Thyroid gland (tissue), 4 donors: ENCODE measurements around the gene MRPL27. TPM values are rescaled to one million over a fixed set of nuclear protein-coding genes. Genes with fewer than 3 reads are reported as not detected.

Source experiments
- DNase-seq, 2 donors: peaks; one replicate each; pipeline ENCODE4 v3.0.0-alpha.2; 2019
- H3K27ac ChIP-seq, 3 donors: fragments of 200-600 bp; sonication (generic); 1 replicate in 2 of 3; 2 replicates in 1 of 3; pipeline ENCODE4 v1.5.1; 2016 to 2019; ENCODE audit warnings: mild to moderate bottlenecking in 1 of 3, moderate library complexity in 1 of 3
- H3K27me3 ChIP-seq: fragments of 200-600 bp; sonication (generic); one replicate; pipeline ENCODE4 v1.5.1; 2019
- H3K36me3 ChIP-seq, 2 donors: fragments of 200-600 bp; sonication (generic); one replicate each; pipeline ENCODE4 v1.5.1; 2016 to 2019
- H3K4me1 ChIP-seq, 2 donors: fragments of 200-600 bp; sonication (generic); one replicate each; pipeline ENCODE4 v1.5.1; 2017 to 2019
- H3K4me3 ChIP-seq, 3 donors: fragments of 200-600 bp; sonication (generic); replicated peaks in 1 of 3; 1 replicate in 2 of 3; 2 replicates in 1 of 3; pipeline ENCODE4 v1.5.1; 2016; ENCODE audit warnings: mild to moderate bottlenecking in 1 of 3
- H3K9me3 ChIP-seq: fragments of 200-600 bp; sonication (generic); one replicate; pipeline ENCODE4 v1.5.1; 2017
- POLR2A ChIP-seq, 2 donors: fragments of 450-650 bp; IDR thresholded peaks; one replicate each; pipeline ENCODE4 v1.6.1; 2017; ENCODE audit warnings: antibody characterized with exemption in 2 of 2, mild to moderate bottlenecking in 2 of 2, moderate library complexity in 1 of 2
- WGBS, 2 donors: methylation state at CpG; one replicate each; pipeline ENCODE4 v1.1.5; 2017; 5-methylcytosine and 5-hydroxymethylcytosine counted together
- intact Hi-C: fragments of 100-400 bp; cut with DNase I; formaldehyde crosslinking; loops from one replicate; pipeline ENCODE4 v1.15.1; 2023
- total RNA-seq, 4 donors: library from RNA; depleted of rRNA; stranded (reverse); fragments of >200 nt; gene quantifications; one replicate each; pipeline ENCODE4 v1.2.3, GENCODE V29; 2016
- TF ChIP-seq, protein P1 (sequence below), 6 experiments: fragments of 200-600 bp in 3 of 6; fragments of 450-650 bp in 3 of 6; sonication (generic) in 3 of 6; IDR thresholded peaks; one replicate each; pipeline ENCODE4 v1.5.1; 2016 to 2019; ENCODE audit warnings: antibody characterized with exemption in 6 of 6, mild to moderate bottlenecking in 2 of 6, inconsistent platforms in 1 of 6, moderate library complexity in 1 of 6

The MRPL27 gene
- total RNA-seq, 4 donors from 2014 or later = 44.6 to 115 (median 80.8) TPM

DNA sequence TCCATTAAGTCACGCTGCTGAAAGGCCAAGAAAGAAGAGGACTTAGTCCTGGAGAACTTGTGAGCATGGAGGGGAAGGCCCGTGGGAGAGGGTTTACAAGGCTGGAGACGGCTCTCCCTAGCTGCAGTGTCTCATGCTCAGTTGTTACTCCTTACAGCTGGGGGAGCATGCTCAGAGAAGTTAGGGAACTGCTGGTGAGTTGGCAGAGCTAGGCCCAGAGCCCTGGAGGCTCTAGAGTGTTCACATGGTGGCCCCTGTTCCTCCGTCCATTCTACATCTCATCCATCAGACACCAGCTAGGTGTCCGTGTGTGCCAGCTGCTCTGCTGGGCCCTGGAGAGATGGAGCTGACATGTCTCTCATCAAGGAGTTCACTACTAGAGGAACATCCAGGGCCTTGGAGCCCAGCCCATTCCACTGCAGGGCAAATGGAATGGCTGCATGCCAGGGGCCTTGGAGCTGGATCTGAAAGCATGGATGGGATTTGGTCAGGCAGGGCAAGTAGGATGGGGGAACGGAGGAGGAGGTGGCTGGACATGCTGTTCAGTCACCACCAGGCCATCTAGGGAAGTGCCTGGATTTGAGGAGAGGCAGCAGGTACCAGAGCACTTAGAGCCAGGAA is 20.8 kb downstream of the MRPL27 start:
- peaks cover 15 to 25% of the 10 kb centered on the region in 2 donors for H3K36me3 ChIP-seq
- intact Hi-C loops = no loop called here
- no peaks in the 10 kb centered on the region for H3K9me3 ChIP-seq
- no peak for DNase-seq
- TF ChIP-seq POLR2A (IDR thresholded peaks at IDR 0.05) = no peak
- TF ChIP-seq, protein P1, sequence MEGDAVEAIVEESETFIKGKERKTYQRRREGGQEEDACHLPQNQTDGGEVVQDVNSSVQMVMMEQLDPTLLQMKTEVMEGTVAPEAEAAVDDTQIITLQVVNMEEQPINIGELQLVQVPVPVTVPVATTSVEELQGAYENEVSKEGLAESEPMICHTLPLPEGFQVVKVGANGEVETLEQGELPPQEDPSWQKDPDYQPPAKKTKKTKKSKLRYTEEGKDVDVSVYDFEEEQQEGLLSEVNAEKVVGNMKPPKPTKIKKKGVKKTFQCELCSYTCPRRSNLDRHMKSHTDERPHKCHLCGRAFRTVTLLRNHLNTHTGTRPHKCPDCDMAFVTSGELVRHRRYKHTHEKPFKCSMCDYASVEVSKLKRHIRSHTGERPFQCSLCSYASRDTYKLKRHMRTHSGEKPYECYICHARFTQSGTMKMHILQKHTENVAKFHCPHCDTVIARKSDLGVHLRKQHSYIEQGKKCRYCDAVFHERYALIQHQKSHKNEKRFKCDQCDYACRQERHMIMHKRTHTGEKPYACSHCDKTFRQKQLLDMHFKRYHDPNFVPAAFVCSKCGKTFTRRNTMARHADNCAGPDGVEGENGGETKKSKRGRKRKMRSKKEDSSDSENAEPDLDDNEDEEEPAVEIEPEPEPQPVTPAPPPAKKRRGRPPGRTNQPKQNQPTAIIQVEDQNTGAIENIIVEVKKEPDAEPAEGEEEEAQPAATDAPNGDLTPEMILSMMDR (IDR thresholded peaks at IDR 0.05) = no peak
- 84 to 92% methylated on average over 6 of the region's 6 CpGs for WGBS, 2 donors
- no peak overlapping the region for H3K27ac ChIP-seq
- no peaks in the 10 kb centered on the region for H3K27me3 ChIP-seq
- H3K4me1 ChIP-seq = peaks cover 2 to 6% of the 10 kb centered on the region in 2 donors
- no peak overlapping the region for H3K4me3 ChIP-seq

DNA sequence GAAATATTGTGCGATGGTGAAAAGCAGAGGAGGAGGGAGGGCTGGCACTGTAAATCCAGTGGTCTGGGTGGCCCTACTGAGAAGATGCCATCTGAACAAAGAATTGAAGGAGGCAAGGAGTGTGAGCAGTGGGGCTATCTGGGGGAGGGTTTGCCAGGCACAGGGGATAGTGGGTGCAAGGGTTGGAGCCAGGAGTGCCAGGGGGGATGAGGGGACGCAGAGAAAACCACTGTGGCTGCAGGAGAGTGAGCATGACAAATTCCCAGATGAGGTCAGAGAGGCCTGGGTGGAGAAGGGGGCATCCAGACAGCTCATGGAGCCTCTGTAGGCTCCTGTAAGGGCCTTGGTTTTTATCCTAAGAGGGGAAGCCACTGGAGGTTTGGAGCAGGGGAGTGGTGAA is 22.3 kb downstream of the MRPL27 start:
- Histone ChIP-seq H3K9me3 (no peaks in the 10 kb centered on the region), H3K27me3 (no peaks in the 10 kb centered on the region), H3K27ac (no peak overlapping the region), H3K36me3 (peaks cover under 1 to 11% of the 10 kb centered on the region in 2 donors), H3K4me3 (no peak overlapping the region), H3K4me1 (peaks cover 8 to 11% of the 10 kb centered on the region in 2 donors)
- WGBS, 2 donors = 92 to 94% methylated on average over 2 of the region's 2 CpGs
- intact Hi-C loops = no loop called here
- DNase-seq = no peak
- TF ChIP-seq, protein P1 (IDR thresholded peaks at IDR 0.05) = no peak
- TF ChIP-seq POLR2A (IDR thresholded peaks at IDR 0.05) = no peak

DNA sequence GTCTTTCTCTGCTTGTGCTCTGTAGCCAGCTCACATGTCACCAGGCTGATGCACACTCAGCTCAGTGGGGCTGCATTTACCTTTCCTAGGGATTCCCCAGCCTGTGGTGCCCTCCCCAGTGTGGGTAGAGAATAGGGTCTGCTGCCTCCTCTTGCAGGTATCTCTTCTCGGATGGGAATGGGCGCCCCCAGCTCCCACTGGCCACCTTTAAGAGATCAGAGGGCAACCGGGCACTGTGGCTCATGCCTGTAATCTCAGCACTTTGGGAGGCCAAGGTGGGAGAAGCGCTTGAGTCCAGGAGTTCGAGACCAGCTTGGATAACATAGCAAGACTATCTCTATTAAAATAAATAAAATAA is 23.8 kb downstream of the MRPL27 start:
- no peak for DNase-seq
- intact Hi-C loops = no loop called here
- TF ChIP-seq, protein P1 (IDR thresholded peaks at IDR 0.05) = no peak
- TF ChIP-seq POLR2A (IDR thresholded peaks at IDR 0.05) = no peak
- H3K9me3 ChIP-seq = no peaks in the 10 kb centered on the region
- H3K27me3 ChIP-seq = no peaks in the 10 kb centered on the region
- no peak overlapping the region for H3K27ac ChIP-seq
- WGBS, 2 donors = 97 to 99% methylated on average over 5 of the region's 5 CpGs
- peaks cover 15 to 17% of the 10 kb centered on the region in 2 donors for H3K4me1 ChIP-seq
- peaks cover 0 to 7% of the 10 kb centered on the region in 2 donors for H3K36me3 ChIP-seq
- no peak overlapping the region for H3K4me3 ChIP-seq

DNA sequence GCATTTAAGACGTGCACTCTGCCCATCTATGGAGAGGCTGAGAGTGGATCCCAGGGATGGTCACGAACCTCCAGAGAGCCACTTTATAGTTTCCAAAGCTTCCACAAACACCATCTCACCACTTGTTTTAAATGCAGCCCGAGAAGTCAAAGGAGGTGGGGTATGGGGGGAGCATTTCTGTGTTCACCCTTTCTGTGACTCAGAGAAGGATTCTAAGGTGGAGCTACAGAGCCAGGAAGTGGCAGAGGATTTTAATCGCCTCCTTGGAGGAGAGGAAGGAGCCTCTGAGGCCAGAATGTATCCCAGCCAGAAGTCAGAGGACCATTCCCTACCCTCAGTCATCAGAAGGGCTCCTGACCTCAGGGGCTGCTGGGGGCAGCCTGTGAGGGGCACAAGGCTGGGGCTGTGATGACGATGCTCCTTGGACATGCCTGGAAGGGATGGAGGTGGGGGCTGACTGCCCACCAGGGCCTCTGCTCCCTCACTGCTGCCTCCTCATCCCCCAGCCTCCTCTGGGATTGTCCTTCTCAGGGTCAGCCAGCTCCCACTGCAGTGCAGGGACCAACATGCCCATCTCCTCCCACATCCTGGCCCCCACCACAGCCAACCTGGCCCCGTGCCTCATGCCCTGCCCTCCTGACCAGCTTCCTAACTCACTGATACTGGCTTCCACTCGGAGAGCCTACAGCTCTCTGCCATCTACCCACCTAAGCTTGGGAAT is 24.3 kb downstream of the MRPL27 start:
- Histone ChIP-seq H3K27ac (no peak overlapping the region), H3K27me3 (no peaks in the 10 kb centered on the region), H3K36me3 (peaks cover 0 to 3% of the 10 kb centered on the region in 2 donors), H3K4me3 (no peak overlapping the region), H3K9me3 (no peaks in the 10 kb centered on the region), H3K4me1 (peaks cover 15 to 17% of the 10 kb centered on the region in 2 donors)
- TF ChIP-seq, protein P1 (IDR thresholded peaks at IDR 0.05) = no peak
- no peak for TF ChIP-seq POLR2A (IDR thresholded peaks at IDR 0.05)
- intact Hi-C loops = no loop called here
- DNase-seq = no peak
- WGBS, 2 donors = 36 to 67% methylated on average over 6 to 7 of the region's 7 CpGs

DNA sequence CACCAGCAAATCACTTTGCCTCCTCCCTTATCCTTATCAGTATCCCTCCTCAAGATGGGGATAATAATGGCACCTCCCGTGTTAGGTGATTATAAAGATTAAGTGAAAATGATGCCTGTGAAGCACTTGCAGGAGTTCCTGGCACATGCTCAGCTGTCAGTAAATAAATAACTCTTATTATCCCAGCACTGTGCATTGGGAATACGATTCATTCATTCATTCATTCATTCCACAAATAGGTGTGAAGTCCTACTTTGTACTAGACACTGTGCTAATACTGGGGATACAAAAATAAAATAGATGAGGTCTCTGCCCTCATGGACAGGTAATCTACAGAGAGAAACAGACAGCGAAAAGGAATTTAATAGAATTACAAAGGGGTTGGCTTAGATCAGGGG is 25.1 kb downstream of the MRPL27 start:
- TF ChIP-seq, protein P1 (IDR thresholded peaks at IDR 0.05) = no peak
- TF ChIP-seq POLR2A (IDR thresholded peaks at IDR 0.05) = no peak
- no peak for DNase-seq
- no peak overlapping the region for H3K4me3 ChIP-seq
- H3K9me3 ChIP-seq = no peaks in the 10 kb centered on the region
- intact Hi-C loops = no loop called here
- 76 to 85% methylated on average over 3 of the region's 3 CpGs for WGBS, 2 donors
- peaks cover 15 to 17% of the 10 kb centered on the region in 2 donors for H3K4me1 ChIP-seq
- H3K27ac ChIP-seq = no peak overlapping the region
- H3K36me3 ChIP-seq = no peaks in the 10 kb centered on the region
- no peaks in the 10 kb centered on the region for H3K27me3 ChIP-seq
